Esophagus mucosa (tissue), 1 donor: ENCODE data around the gene NCBP2. TPM values are rescaled to one million over a fixed set of nuclear protein-coding genes. Genes with fewer than 3 reads are reported as not detected.

Source experiments
- ATAC-seq: fragments of 200-7000 bp; cut with Tn5 transposase; one replicate; pipeline ENCODE4 v1.9.1; 2020
- total RNA-seq: library from RNA; stranded (reverse); gene quantifications from one replicate; pipeline ENCODE4 v1.2.4, GENCODE V29; 2023
- donor health status: DM: yes; HTN: yes; CAD: no.

The NCBP2 gene
- total RNA-seq, result 28.2 TPM

GRCh38 chr3:196942226-196942914, at the start of gene NCBP2:
Gene NCBP2, minus strand, starts transcription at chr3:196942528. Its CDS starts 25 bp downstream, at chr3:196942503.
- ATAC-seq, result peak; percentile 98

- no peak for ATAC-seq
These were observed 49.5 kb upstream of the NCBP2 start for GRCh38 chr3:196991581-196992460.

GRCh38 chr3:196990601-196991007, 48.3 kb upstream of the NCBP2 start:
- ATAC-seq, result no peak

- no peak for ATAC-seq
These were observed 47.5 kb upstream of the NCBP2 start for GRCh38 chr3:196989721-196990262.

GRCh38 chr3:196988241-196989029, 46.1 kb upstream of the NCBP2 start:
- peak; percentile 55 for ATAC-seq

- no peak for ATAC-seq
These were observed 44.7 kb upstream of the NCBP2 start for GRCh38 chr3:196987022-196987421.

- ATAC-seq, result no peak
These were observed 43.9 kb upstream of the NCBP2 start for GRCh38 chr3:196985954-196986885.

GRCh38 chr3:196985298-196985697, 43.0 kb upstream of the NCBP2 start:
- ATAC-seq, result no peak

- ATAC-seq, result no peak
These were observed 40.9 kb upstream of the NCBP2 start for GRCh38 chr3:196983186-196983585.

- ATAC-seq, result no peak
These were observed 39.3 kb upstream of the NCBP2 start for GRCh38 chr3:196981657-196982056.

GRCh38 chr3:196979545-196979944, 37.2 kb upstream of the NCBP2 start:
- no peak for ATAC-seq

- no peak for ATAC-seq
These were observed 34.6 kb upstream of the NCBP2 start for GRCh38 chr3:196976941-196977340.

- ATAC-seq, result no peak
These were observed 33.0 kb upstream of the NCBP2 start for GRCh38 chr3:196975349-196975748.

- no peak for ATAC-seq
These were observed 32.3 kb upstream of the NCBP2 start for GRCh38 chr3:196974661-196975060.

- no peak for ATAC-seq
These were observed 28.9 kb upstream of the NCBP2 start for GRCh38 chr3:196971094-196971698.

GRCh38 chr3:196970547-196971093, 28.3 kb upstream of the NCBP2 start:
- ATAC-seq, result no peak

- ATAC-seq, result peak; percentile 82
These were observed 27.6 kb upstream of the NCBP2 start for GRCh38 chr3:196969660-196970546.

GRCh38 chr3:196969134-196969659, 26.9 kb upstream of the NCBP2 start:
- ATAC-seq, result peak; percentile 20
